Gastroesophageal sphincter (tissue), 3 donors: Measurements from ENCODE around the gene LCTL.

Experiments used
- EP300 ChIP-seq: sonication (generic); formaldehyde crosslinking; IDR thresholded peaks from one replicate; pipeline ENCODE4 v1.6.1; 2017; ENCODE audit warnings: antibody characterized with exemption, mild to moderate bottlenecking
- POLR2A ChIP-seq, 2 donors: fragments of 450-650 bp; IDR thresholded peaks; one replicate each; pipeline ENCODE4 v1.6.1; 2017; ENCODE audit warnings: antibody characterized with exemption in 2 of 2, mild to moderate bottlenecking in 2 of 2, moderate library complexity in 1 of 2
- POLR2AphosphoS5 ChIP-seq: sonication (generic); formaldehyde crosslinking; IDR thresholded peaks from one replicate; pipeline ENCODE4 v1.6.1; 2017; ENCODE audit warnings: antibody characterized with exemption
- TF ChIP-seq, protein P1 (sequence below), 4 experiments: fragments of 200-600 bp in 2 of 4; fragments of 450-650 bp in 2 of 4; sonication (generic) in 1 of 4; IDR thresholded peaks; one replicate each; pipeline ENCODE4 v1.5.1; 2017 to 2019; ENCODE audit warnings: antibody characterized with exemption in 4 of 4, mild to moderate bottlenecking in 2 of 4, moderate library complexity in 2 of 4

DNA sequence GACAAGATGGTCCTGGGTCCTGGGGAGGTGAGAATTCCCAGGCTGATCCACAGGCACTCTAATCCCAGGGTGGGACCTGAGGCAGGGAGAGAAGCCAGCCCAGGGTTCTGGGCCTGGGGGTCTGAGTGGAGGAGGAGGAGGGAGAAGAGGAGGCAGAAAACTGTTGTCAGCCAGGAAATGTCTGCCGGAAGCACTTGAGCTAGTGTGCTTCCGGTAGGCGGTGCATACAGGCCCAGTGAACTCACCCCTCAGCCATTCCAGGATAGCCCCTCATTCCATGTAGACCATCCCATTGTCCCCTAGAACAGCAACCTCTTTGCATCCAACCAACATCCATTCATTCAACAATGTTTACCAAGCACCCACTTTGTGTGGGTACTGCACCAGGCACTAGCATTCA is 47.9 kb upstream of the LCTL start:
- TF ChIP-seq, protein P1, sequence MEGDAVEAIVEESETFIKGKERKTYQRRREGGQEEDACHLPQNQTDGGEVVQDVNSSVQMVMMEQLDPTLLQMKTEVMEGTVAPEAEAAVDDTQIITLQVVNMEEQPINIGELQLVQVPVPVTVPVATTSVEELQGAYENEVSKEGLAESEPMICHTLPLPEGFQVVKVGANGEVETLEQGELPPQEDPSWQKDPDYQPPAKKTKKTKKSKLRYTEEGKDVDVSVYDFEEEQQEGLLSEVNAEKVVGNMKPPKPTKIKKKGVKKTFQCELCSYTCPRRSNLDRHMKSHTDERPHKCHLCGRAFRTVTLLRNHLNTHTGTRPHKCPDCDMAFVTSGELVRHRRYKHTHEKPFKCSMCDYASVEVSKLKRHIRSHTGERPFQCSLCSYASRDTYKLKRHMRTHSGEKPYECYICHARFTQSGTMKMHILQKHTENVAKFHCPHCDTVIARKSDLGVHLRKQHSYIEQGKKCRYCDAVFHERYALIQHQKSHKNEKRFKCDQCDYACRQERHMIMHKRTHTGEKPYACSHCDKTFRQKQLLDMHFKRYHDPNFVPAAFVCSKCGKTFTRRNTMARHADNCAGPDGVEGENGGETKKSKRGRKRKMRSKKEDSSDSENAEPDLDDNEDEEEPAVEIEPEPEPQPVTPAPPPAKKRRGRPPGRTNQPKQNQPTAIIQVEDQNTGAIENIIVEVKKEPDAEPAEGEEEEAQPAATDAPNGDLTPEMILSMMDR (IDR thresholded peaks at IDR 0.05), result no peak
- TF ChIP-seq POLR2A (IDR thresholded peaks at IDR 0.05), result no peak
- TF ChIP-seq POLR2AphosphoS5, result no peak
- no peak for TF ChIP-seq EP300
